K562 (cell line): ENCODE results near the gene TBL1X. TPM values are rescaled to one million over a fixed set of nuclear protein-coding genes. Genes with fewer than 3 reads are reported as not detected.

Experiments used
- ATAC-seq: fragments of 200-7000 bp; cut with Tn5 transposase; 3 replicates; pipeline ENCODE4 v1.9.1; 2020; ENCODE audit warnings: moderate library complexity
- BruUV-seq: library from RNA; stranded (reverse); fragments of 400-500 nt; replicated peaks from 2 replicates; lab custom pipeline; 2021; lab: Mats Ljungman, UMichigan
- CTCF ChIA-PET: fragments of 300-600 bp; formaldehyde crosslinking; extraction: SDS; loops from one replicate; lab custom pipeline; 2021; ENCODE audit warnings: low intra/inter-chr PET ratio; lab: Yijun Ruan, JAX
- POLR2A ChIA-PET: fragments of 300-600, 350-650 bp; sonication (Branson Sonifier 250); formaldehyde crosslinking; extraction: SDS; loops from one replicate; lab custom pipeline; 2021; ENCODE audit warnings: antibody characterized with exemption, inconsistent platforms; lab: Yijun Ruan, JAX
- DNase-seq, 4 experiments: peaks; one replicate each; pipeline versions ENCODE4 v3.0.0 to v3.0.0-alpha.2; 2011 to 2018; ENCODE audit warnings: low spot score in 3 of 4, mixed read lengths in 3 of 4; ENCODE audit errors: extremely low read depth in 1 of 4
- FAIRE-seq: peaks from 2 replicates; lab custom pipeline; 2011; peaks lifted over from hg19 to GRCh38; lab: Jason Lieb, UNC
- H2AFZ ChIP-seq: 2 replicates; pipeline ENCODE4 v1.6.0; 2011; ENCODE audit warnings: low read depth, low read length, control low read depth, inconsistent platforms
- H3K27ac ChIP-seq: fragments of 200-600 bp; 3 replicates; pipeline ENCODE4 v1.8.0; 2011; ENCODE audit warnings: low read depth, mild to moderate bottlenecking, control low read depth, inconsistent platforms, low read length, moderate library complexity, mixed read lengths; ENCODE audit errors: extremely low read depth
- H3K27me3 ChIP-seq, 2 experiments: fragments of 300-600 bp in 1 of 2; 2 replicates in 1 of 2; 3 replicates in 1 of 2; pipeline versions ENCODE4 v1.6.0 to v1.8.0; 2011; ENCODE audit warnings: inconsistent platforms in 2 of 2, low read length in 2 of 2, mild to moderate bottlenecking in 1 of 2, mixed read lengths in 1 of 2, moderate library complexity in 1 of 2; ENCODE audit not compliant: control insufficient read depth in 2 of 2, insufficient read depth in 2 of 2
- H3K36me3 ChIP-seq: fragments of 300-600 bp; 3 replicates; pipeline ENCODE4 v1.8.0; 2011; ENCODE audit warnings: mild to moderate bottlenecking, low read length, inconsistent platforms; ENCODE audit not compliant: control insufficient read depth, insufficient read depth
- H3K4me1 ChIP-seq, 2 experiments: fragments of 200-600 bp in 1 of 2; replicated peaks in 1 of 2; 2 replicates in 1 of 2; 3 replicates in 1 of 2; pipeline versions ENCODE4 v1.5.1 to v1.8.0; 2011; ENCODE audit warnings: inconsistent platforms in 2 of 2, low read length in 2 of 2, mild to moderate bottlenecking in 1 of 2, mixed read lengths in 1 of 2, moderate library complexity in 1 of 2; ENCODE audit not compliant: control insufficient read depth in 2 of 2, insufficient read depth in 2 of 2
- H3K4me2 ChIP-seq: 2 replicates; pipeline ENCODE4 v1.6.1; 2011; ENCODE audit warnings: low read length, control low read depth, inconsistent platforms, mixed read lengths; ENCODE audit not compliant: insufficient read depth
- H3K4me3 ChIP-seq: fragments of 200-600 bp; sonication (generic), shearing (Covaris generic); 2 replicates; pipeline ENCODE4 v1.5.1; 2016; ENCODE audit warnings: control low read depth, inconsistent platforms
- H3K79me2 ChIP-seq: fragments of 200-600 bp; 3 replicates; pipeline ENCODE4 v1.8.0; 2011; ENCODE audit warnings: low read length, inconsistent platforms; ENCODE audit not compliant: control insufficient read depth, insufficient read depth
- H3K9ac ChIP-seq, 2 experiments: 2 replicates each; pipeline versions ENCODE4 v1.6.0 to v1.6.1; 2011; ENCODE audit warnings: low read depth in 2 of 2, low read length in 2 of 2, control low read depth in 1 of 2, inconsistent platforms in 1 of 2, mild to moderate bottlenecking in 1 of 2, mixed read lengths in 1 of 2; ENCODE audit not compliant: insufficient read depth in 1 of 2
- H3K9me1 ChIP-seq: one replicate; pipeline ENCODE4 v1.6.0; 2011; ENCODE audit warnings: inconsistent platforms, mild to moderate bottlenecking, low read length, moderate library complexity; ENCODE audit not compliant: control insufficient read depth, insufficient read depth
- H3K9me3 ChIP-seq: replicated peaks from 2 replicates; pipeline ENCODE4 v1.5.1; 2011; ENCODE audit warnings: low read depth, low read length, inconsistent platforms; ENCODE audit not compliant: control insufficient read depth, insufficient read depth
- H4K20me1 ChIP-seq: replicated peaks from 2 replicates; pipeline ENCODE4 v1.6.1; 2011; ENCODE audit warnings: low read length, inconsistent platforms, mixed read lengths; ENCODE audit not compliant: control insufficient read depth, insufficient read depth
- CEBPZ ChIP-seq: fragments of 150-350 bp; IDR thresholded peaks from 2 replicates; pipeline ENCODE4 v1.6.1; 2014; ENCODE audit warnings: low read depth, mild to moderate bottlenecking, low read length, borderline replicate concordance
- E4F1 ChIP-seq: fragments of 250-450 bp; sonication (Bioruptor Pico); IDR thresholded peaks from 2 replicates; pipeline ENCODE4 v1.5.0; 2021; ENCODE audit warnings: mild to moderate bottlenecking, borderline replicate concordance
- EZH2 ChIP-seq: IDR thresholded peaks from 2 replicates; pipeline ENCODE4 v1.6.1; 2012; ENCODE audit warnings: low read depth, mild to moderate bottlenecking, inconsistent platforms, low read length, borderline replicate concordance
- MEF2A ChIP-seq: IDR thresholded peaks from 2 replicates; pipeline ENCODE4 v1.6.1; 2011; ENCODE audit warnings: low read depth, mild to moderate bottlenecking, low read length, moderate library complexity; ENCODE audit not compliant: control insufficient read depth
- PBX2 ChIP-seq, 2 experiments: IDR thresholded peaks in 1 of 2; conservative IDR thresholded peaks in 1 of 2; 2 replicates each; pipeline ENCODE4 v1.6.1; 2016; ENCODE audit warnings: low read depth in 2 of 2, mild to moderate bottlenecking in 1 of 2, missing compliant biosample characterization in 1 of 2, missing genetic modification characterization in 1 of 2, moderate library complexity in 1 of 2
- POLR2AphosphoS5 ChIP-seq: IDR thresholded peaks from 2 replicates; pipeline ENCODE4 v1.6.1; 2011; ENCODE audit warnings: mild to moderate bottlenecking, low read depth, low read length, moderate library complexity; ENCODE audit not compliant: control insufficient read depth, insufficient read depth
- RBBP5 ChIP-seq: fragments of 200-600 bp; sonication (generic); IDR thresholded peaks from 2 replicates; pipeline ENCODE4 v1.6.1; 2012; ENCODE audit warnings: borderline replicate concordance, mild to moderate bottlenecking, low read length, control low read depth, inconsistent platforms; ENCODE audit not compliant: insufficient read depth, poor library complexity, severe bottlenecking
- SRSF1 ChIP-seq: fragments of 200-400 bp; formaldehyde crosslinking; IDR thresholded peaks from 2 replicates; pipeline ENCODE4 v1.6.1; 2017; ENCODE audit warnings: mild to moderate bottlenecking, low read depth, low read length, moderate library complexity
- ZNF174 ChIP-seq: fragments of 250-450 bp; sonication (Bioruptor Pico); IDR thresholded peaks from 2 replicates; pipeline ENCODE4 v1.4.0; 2020; ENCODE audit warnings: mild to moderate bottlenecking
- ZNF212 ChIP-seq: fragments of 450-650 bp; formaldehyde crosslinking; IDR thresholded peaks from 2 replicates; pipeline ENCODE4 v1.4.0; 2020; ENCODE audit warnings: mild to moderate bottlenecking
- WGBS: fragments of 100-300 bp; shearing (Covaris generic); methylation state at CpG from one replicate; pipeline ENCODE4 v1.1.6; 2016; ENCODE audit warnings: low coverage, mixed read lengths; ENCODE audit not compliant: insufficient coverage; ENCODE audit errors: missing lambda C conversion rate; 5-methylcytosine and 5-hydroxymethylcytosine counted together
- in situ Hi-C: fragments of 300-500 bp; cut with MboI; formaldehyde crosslinking; loops from 4 replicates; pipeline ENCODE4 v1.15.0; 2018; ENCODE audit warnings: inconsistent platforms, mixed read lengths
- intact Hi-C: fragments of 100-400 bp; cut with micrococcal nuclease; formaldehyde crosslinking; loops from 2 replicates; pipeline ENCODE4 v1.14.2; 2022
- polyA plus RNA-seq, 8 experiments: library from polyadenylated mRNA; depleted of rRNA in 4 of 8; stranded (reverse) in 5 of 8; unstranded in 3 of 8; fragments of >200 nt; fragmentation: Nextera tagmentation in 2 of 8; fragmentation: Illumina TruSeq in 1 of 8; extraction: Ambion mirVana in 2 of 8; extraction: Trizol in 1 of 8; gene quantifications; 2 replicates each; pipeline versions ENCODE4 v1.2.1 to v1.2.3, GENCODE V29; 2011 to 2014; ENCODE audit warnings: inconsistent platforms in 1 of 8, missing spikeins in 1 of 8
- total RNA-seq, 7 experiments: library from RNA; depleted of rRNA in 6 of 7; stranded (reverse); fragments of >200 nt in 6 of 7; fragmentation: Illumina TruSeq in 2 of 7; extraction: Trizol in 2 of 7; gene quantifications; 2 replicates each; pipeline versions ENCODE4 v1.2.1 to v1.2.3, GENCODE V29; 2011 to 2021; ENCODE audit warnings: low replicate concordance in 1 of 7

The TBL1X gene
- total and polyA plus RNA-seq, 9 of the 15 experiments (the other 6 are each of a cell fraction or from before 2014, with no cell fraction given), result 6.0 to 49.6 (median 19.7) TPM

DNA sequence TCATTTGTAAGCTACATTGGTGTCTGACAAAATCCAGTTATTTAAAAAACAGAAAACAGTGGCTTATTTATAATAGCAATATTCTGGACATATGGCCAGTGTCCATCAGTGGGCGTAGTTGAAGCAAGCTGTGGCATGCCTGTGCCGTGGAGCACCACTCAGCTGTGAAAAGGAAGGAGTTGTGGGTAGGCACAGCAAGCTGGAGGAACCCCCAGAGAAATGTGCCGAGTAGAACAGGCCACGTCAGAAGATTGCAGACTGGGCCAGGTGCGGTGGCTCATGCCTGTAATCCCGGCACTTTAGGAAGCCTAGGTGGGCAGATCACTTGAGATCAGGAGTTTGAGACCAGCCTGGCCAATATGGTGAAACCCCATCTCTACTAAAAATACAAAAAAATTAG is 198.4 kb downstream of the TBL1X start:
- no peak for DNase-seq
- no TSS peak for BruUV-seq
- TF ChIP-seq ZNF174 (CRISPR knock-in tag) (no peak), SRSF1 (no peak), RBBP5 (no peak), ZNF212 (no peak), EZH2 (no peak), POLR2AphosphoS5 (no peak), E4F1 (CRISPR knock-in tag) (no peak), PBX2 (CRISPR knock-in tag; IDR thresholded peaks at IDR 0.05; ENCODE audit: low read depth) (no peak), PBX2 (tag; conservative IDR thresholded peaks at IDR 0.05; ENCODE audit: low read depth) (no peak), CEBPZ (no peak), MEF2A (no peak)

More for the DNA sequence above, 198.4 kb downstream of the TBL1X start:
- 96% methylated on average over 4 of the region's 6 CpGs for WGBS
- FAIRE-seq, result no peak
- Histone ChIP-seq H3K9me3 (no peaks in the 10 kb centered on the region), H3K36me3 (peaks cover 8% of the 10 kb centered on the region; the same call in 2 of the 3 replicates), H3K9me1 (no peaks in the 10 kb centered on the region), H3K27ac (no peak overlapping the region), H3K4me2 (no peak overlapping the region), H3K4me1 (no peaks in the 10 kb centered on the region), H4K20me1 (no peaks in the 10 kb centered on the region), H3K4me3 (no peak overlapping the region), H3K79me2 (no peaks in the 10 kb centered on the region), H3K27me3 (no peaks in the 10 kb centered on the region), H2AFZ (no peak overlapping the region), H3K9ac (no peak overlapping the region)
- intact Hi-C loops, result no loop called here
- ChIA-PET POLR2A (no interaction called here), CTCF (no interaction called here)
- no peak for ATAC-seq
- in situ Hi-C loops, result no loop called here
